GM12878 (cell line): ENCODE results near the gene LEUTX.
"Not testable (repeated sequence)": the region's sequence is repeated elsewhere in the genome, so short reads cannot be mapped to it uniquely, and the experiment has no call there.

Experiments
- GABPA ChIP-seq: IDR thresholded peaks from 2 replicates; pipeline ENCODE4 v1.6.1; 2014; ENCODE audit warnings: antibody characterized with exemption, low read depth, mild to moderate bottlenecking, inconsistent platforms
- MTA2 ChIP-seq: fragments of 450-650 bp; IDR thresholded peaks from 2 replicates; pipeline ENCODE4 v1.6.1; 2016; ENCODE audit warnings: low read depth, mild to moderate bottlenecking, moderate library complexity
- POLR2A ChIP-seq: IDR thresholded peaks from 2 replicates; pipeline ENCODE4 v1.6.1; 2011; ENCODE audit warnings: low read depth, mild to moderate bottlenecking, low read length
- TF ChIP-seq, protein P1 (sequence below): IDR thresholded peaks from 2 replicates; pipeline ENCODE4 v1.6.1; 2011; ENCODE audit warnings: mild to moderate bottlenecking, low read depth, low read length, moderate library complexity; ENCODE audit not compliant: insufficient replicate concordance

DNA sequence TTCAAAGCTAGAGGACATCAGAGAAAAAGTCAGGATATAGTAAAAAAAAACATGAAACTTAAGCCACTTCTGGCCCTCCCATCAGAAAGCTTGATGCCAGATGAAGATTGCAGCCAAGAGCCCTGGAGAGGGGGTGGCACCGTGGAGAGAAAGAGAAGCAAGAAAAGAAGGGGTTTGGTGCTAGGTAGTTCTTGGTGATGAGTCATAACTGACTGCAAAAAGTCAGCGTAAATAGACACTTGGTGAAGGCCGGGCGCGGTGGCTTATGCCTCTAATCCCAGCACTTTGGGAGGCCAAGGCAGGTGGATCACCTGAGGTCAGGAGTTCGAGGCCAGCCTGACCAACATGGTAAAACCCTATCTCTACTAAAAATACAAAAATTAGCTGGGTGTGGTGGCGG lies 30.0 kb downstream of the LEUTX start:
- not testable (repeated sequence) for TF ChIP-seq POLR2A, MTA2, GABPA
- TF ChIP-seq, protein P1, sequence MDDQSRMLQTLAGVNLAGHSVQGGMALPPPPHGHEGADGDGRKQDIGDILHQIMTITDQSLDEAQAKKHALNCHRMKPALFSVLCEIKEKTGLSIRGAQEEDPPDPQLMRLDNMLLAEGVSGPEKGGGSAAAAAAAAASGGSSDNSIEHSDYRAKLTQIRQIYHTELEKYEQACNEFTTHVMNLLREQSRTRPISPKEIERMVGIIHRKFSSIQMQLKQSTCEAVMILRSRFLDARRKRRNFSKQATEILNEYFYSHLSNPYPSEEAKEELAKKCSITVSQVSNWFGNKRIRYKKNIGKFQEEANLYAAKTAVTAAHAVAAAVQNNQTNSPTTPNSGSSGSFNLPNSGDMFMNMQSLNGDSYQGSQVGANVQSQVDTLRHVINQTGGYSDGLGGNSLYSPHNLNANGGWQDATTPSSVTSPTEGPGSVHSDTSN, result not testable (repeated sequence)
